HG02759 (cell line): ENCODE measurements around the gene HAGHL.
"Not testable (repeated sequence)": the region's sequence is repeated elsewhere in the genome, so short reads cannot be mapped to it uniquely, and the experiment has no call there.

Source experiments
- ATAC-seq: cut with Tn5 transposase; IDR thresholded peaks from one replicate; pipeline ENCODE4 v1.9.1; 2021; ENCODE audit warnings: mild to moderate bottlenecking, moderate library complexity; ENCODE audit not compliant: unreplicated experiment

HAGHL gene

DNA sequence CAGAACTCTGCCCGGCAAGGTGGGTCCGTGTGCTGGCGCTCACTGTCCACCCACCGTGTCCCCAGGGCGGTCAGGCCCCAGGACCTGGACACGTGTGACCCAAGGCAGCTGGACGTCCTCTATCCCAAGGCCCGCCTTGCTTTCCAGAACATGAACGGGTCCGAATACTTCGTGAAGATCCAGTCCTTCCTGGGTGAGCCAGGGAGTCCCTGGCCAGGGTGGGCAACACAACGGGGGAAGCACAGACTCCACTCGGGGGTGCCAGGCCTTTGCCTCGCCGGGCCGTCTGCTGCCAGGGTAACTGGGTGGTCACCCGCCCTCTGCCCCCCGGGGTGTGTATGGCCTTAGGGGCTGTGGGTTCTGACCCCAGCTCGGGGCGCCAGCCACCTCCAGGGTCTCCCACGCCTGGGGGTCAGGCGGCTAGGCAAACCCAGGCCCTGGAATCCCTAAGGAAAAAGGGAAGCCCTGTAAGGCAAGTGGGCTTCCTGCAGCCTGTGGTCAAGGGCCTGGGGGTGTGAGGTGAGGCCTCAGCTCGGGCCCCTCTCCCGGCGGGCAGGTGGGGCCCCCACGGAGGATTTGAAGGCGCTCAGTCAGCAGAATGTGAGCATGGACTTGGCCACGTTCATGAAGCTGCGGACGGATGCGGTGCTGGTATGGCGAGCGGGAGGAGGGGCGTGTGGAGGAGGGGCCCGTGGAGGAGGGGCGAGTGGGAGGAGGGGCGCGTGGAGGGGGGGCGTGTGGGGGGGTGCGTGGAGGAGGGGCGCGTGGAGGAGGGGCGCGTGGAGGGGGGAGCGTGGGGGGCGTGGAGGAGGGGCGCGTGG lies 40.1 kb downstream of the HAGHL start:
- no peak for ATAC-seq

DNA sequence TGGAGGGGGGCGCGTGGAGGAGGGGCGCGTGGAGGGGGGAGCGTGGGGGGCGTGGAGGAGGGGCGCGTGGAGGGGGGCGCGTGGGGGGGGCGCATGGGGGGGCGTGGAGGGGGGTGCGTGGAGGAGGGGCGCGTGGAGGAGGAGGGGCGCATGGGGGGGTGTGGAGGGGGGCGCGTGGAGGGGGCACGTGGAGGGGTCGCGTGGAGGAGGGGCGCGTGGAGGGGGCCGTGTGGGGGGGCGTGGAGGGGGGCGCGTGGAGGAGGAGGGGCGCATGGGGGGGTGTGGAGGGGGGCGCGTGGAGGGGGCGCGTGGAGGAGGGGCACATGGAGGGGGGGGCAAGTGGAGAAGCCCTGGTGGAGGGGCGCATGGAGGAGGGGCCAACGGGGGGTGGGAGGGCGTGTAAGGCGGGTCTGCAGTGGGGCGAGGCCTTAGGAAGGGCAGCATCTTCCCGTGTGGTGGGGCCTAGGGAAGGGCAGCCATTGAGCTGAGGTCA lies 40.9 kb downstream of the HAGHL start:
- no peak for ATAC-seq

DNA sequence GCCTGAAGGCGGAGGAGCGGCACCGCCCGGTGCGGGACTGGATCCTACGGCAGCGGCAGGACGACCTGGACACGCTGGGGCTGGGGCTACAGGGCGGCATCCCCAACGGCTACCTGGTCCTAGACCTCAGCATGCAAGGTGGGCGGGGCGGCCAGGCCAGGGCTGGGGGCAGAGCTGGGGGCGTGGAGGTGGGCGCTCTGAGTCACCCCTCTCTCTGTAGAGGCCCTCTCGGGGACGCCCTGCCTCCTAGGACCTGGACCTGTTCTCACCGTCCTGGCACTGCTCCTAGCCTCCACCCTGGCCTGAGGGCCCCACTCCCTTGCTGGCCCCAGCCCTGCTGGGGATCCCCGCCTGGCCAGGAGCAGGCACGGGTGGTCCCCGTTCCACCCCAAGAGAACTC lies 41.5 kb downstream of the HAGHL start:
- no peak for ATAC-seq

DNA sequence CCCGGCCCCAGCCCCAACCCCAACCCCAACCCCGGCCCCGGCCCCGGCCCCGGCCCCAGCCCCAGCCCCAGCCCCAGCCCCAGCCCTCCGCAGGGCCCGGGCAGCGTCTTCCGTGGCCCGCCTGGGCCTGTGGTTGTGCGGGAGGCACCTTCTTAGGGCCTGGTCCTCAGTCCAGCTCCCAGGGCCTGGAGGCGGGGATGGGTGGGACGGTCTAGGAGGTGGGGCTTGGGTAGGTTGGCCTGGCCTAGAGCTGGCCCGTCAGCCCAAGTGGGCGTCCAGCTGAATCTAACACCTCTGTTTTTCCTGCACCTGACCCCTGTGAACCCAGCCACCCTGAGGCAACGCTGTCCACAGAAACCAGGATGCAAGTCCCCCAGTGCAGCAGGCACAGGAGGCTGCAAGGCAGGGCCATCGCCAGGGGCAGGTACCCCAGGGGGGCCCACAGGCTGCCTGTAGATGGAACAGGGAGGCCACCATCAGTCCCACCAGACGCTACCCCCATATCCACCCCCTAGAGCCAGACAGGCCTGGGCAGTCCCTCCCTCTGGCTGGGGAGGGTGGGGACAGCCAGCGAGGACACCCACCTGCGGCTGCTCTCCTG lies 42.4 kb downstream of the HAGHL start:
- ATAC-seq, result no peak

DNA sequence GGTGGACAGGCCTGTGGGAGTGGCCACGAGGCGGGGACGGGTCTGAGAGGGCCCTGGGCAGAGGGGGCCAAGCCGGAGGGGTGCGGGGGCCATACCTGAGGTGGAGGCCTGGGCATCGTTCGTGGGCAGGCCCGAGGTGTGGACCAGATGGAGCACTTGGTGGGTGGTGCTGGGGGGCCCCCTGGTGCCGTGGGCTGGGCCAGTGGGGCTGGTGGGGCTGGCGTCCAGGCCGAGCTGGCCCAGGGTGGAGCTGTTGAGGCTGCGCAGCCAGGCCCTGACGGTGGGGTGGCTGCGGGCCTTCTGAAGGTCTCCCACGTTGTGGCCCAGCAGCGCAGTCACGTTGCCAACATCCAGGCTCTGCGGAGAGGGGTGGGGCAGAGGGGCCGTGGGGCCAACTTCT lies 43.0 kb downstream of the HAGHL start:
- ATAC-seq, result no peak

DNA sequence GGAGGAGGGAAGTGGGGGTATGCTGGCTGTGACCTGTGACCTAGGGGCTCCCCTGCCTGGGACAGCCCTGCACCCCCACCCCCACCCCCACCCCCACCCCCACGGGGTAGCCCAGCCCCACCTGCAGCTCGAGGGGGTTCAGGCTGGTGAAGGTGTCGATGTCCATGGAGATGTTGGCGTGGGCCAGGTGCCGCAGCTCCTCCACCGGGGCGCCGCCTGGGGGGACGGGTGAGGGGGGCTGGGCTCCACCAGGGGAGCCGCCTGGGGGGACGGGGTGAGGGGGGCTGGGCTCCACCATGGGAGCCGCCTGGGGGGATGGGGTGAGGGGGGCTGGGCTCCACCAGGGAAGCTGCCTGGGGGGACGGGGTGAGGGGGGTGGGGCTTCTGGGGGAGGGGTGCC lies 43.5 kb downstream of the HAGHL start:
- no peak for ATAC-seq

DNA sequence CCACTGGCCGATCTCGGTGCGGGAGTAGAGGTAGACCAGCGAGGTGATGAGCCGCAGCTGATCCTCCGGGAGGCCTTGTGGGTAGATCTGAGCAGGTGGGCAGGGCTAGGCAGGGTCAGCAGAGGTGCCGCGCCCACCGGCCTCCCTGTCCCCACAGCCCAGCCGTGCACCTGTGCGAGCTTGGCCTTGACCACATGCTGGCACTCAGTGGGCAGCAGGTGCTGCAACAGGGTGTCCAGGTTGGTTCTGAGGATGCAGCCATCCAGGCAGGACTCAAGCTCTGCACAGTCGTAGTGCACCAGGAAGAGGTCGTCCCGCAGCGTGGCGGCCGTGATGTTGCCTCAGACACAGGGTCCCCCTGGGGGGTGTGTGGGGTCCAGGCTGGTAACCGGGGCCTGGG lies 46.1 kb downstream of the HAGHL start:
- no peak for ATAC-seq

DNA sequence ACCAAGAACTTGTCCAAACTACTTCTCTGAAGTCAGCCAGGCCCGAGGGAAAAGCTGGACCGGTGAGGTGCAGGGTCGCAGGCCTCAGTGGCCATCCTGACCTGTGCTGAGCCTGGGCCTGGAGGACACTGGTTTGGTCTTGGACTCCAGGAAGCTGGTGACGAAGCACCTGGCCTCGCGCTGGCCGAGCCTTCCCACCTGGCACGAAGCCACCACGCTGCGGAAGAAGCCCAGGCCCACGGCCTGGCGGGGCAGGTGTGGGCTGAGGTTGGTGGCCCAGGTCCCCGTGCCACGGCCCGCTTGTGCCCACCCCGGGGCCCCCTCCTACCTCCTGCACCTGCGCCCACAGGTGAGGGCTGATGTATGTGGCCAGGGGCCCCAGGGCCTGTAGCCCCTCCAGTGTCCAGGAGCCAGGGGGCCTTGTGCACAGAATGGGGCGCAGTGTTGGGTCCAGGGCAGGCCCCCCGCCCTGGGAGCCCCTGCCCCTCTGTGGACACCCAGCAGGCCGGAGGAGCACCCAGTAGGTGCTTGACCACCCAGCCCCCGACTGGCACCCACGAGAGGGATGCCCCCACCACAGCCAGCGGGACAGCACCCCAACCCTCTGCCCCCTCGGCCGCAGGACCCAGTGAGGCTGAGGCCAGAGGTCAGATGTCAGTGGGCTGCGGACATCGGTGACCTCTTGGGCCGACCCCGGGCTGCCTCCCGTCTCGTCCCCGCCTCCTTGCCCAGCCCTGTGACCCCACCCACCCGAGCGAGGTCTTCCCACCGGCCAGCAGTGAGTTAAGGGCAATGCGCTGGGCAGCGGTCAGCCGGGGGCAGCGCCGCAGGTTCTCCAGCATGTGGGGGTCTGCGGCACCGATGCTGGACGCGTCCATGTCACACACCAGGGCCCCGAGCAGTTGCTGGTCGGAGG lies 47.4 kb downstream of the HAGHL start:
- no peak for ATAC-seq

DNA sequence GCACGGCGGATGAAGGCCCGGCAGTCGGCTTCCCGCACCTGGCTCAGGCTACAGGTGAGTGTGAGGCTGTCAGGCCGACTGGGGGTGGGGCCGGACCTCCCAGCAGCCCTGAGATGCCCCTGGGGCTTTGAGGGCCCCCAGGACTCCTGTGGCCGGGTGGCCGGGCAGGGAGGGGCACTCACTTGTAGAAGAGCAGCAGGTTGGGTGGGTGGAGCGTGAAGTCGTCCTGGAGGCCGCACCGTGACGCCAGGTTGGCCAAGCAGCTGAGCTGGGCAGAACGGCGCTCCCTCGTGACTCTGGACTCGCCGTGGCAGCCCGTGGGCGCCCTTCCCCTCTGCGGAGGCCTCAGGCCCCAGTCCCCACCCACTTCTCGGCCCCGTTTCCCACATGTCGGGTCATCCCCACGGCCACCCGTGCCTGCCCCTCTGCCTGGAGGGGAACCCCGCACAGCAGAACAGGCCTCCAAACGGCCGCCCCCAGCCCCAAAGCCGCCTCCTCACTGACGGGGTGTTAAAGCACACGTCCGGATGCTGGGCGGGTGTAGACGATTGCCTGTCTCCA lies 48.4 kb downstream of the HAGHL start:
- ATAC-seq, result no peak

DNA sequence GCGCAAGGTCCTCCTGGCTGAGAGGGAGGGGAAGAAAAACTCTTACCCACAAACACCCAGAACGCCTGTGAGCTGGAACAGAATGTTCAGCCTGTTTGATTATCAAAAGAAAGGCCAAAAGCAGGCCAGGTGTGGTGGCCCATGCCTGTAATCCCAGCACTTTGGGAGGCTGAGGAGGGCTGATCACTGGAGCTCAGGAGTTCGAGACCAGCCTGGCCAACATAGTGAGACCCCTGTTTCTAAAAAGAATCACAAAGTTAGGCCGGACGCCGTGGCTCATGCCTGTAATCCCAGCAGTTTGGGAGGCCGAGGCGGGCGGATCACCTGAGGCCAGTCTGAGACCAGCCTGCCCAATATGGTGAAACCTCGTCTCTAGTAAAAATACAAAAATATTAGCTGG lies 49.4 kb downstream of the HAGHL start:
- ATAC-seq, result not testable (repeated sequence)

DNA sequence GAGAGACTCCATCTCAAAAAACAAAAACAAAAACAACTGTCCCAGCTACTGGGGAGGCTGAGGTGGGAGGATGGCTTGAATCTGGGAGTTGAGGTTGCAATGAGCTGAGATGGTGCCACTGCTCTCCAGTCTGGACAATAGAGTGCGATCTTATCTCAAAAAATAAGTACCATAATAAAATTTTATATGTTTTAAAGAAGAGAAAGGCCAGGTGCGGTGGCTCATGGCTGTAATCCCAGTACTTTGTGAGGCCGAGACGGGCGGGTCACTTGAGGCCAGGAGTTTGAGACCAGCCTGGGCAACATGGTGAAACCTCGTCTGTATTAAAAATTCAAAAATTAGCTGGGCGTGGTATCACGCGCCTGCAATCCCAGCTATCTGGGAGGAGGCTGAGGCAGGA lies 49.9 kb downstream of the HAGHL start:
- ATAC-seq, result no peak

DNA sequence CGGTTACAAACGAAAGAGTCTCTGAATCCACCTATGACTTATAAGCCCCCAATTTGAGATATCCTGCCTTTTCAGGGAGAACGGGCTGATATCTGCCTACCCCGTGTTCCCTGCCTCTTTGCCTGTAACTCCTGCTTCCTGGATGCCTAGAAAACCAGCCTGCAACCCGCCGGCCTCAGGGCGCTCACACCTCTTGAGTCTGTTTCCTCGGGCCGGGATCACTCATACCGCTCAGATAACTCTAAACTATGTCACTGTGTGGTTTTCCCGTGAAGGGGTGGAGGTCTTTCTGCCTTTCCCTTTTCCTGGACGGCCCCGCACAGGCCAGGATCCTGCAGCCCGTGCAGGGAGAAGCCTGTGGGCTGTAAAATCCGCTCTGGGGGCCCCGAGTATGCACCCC lies 50.9 kb downstream of the HAGHL start:
- no peak for ATAC-seq

DNA sequence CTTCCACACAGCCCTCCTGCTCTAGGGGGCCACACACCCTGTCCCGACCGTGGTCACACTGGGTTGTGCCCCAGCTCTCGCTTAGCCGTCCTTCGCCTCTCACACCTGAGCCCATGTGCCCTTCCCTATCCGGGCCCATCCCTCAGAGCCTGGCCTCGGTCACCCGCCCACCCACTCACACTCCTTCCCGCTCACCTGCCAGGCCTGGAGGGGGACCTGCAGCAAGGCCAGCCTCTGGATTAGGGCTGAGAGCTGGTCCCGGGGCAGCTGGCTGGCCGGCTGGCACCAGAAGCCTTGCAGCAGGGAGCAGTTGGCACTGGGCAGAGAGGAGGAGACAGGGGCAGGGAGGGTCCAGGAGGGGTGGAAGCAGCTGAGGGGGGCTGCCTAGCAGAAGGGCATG lies 51.5 kb downstream of the HAGHL start:
- ATAC-seq, result no peak

DNA sequence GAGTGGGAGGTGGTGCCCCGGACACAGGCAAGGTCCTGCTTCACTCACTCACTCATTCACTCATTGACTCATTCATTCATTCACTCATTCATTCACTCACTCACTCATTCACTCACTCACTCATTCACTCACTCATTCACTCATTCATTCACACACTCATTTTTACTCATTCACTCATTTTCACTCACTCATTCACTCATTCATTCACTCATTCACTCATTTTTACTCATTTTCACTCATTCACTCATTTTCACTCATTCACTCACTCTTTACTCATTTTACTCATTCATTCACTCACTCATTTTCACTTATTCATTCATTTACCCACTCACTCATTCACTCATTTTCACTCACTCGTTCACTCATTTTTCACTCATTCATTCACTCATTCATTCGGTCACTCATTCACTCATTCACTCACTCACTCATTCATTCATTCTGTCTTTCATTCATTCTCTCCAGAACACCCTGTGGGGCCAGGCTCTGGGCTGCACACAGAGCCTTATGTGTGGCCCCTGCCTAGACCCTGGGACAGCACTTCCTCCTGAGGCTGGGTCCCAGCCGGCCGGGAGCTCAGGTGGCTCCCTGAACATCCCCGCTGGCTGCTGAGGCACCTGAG lies 52.1 kb downstream of the HAGHL start:
- no peak for ATAC-seq
